ENCODE measurements around the gene UGT1A9. TPM values are rescaled to one million over a fixed set of nuclear protein-coding genes. Genes with fewer than 3 reads are reported as not detected.

Gene UGT1A9
- total and polyA plus RNA-seq, 7 experiments from 2014 or later, result not detected

GRCh38 chr2:233764264-233764663 lies 92.6 kb downstream of the UGT1A9 start:
- Histone ChIP-seq H3K4me3 (ENCODE audit: low read length) (no peak overlapping the region), H3K27me3 (ENCODE audit: control insufficient read depth in 2 of 2, insufficient read depth in 2 of 2, low read length in 2 of 2) (no peaks in the 10 kb centered on the region), H3K36me3 (ENCODE audit: control insufficient read depth in 2 of 3, insufficient read depth in 3 of 3, low read length in 3 of 3) (no peaks in the 10 kb centered on the region), H3K27ac (ENCODE audit: low read depth, low read length) (no peak overlapping the region), H3K9me3 (ENCODE audit: control insufficient read depth in 2 of 3, low read length in 3 of 3) (no peaks in the 10 kb centered on the region), H3K4me1 (ENCODE audit: control insufficient read depth in 2 of 2, insufficient read depth in 2 of 2, low read length in 2 of 2) (no peaks in the 10 kb centered on the region)
- POLR2A ChIA-PET, result no interaction called here
- DNase-seq, result no peak
- Mint-ChIP-seq H3K27me3 (peaks cover 12 to 32% (median 25%) of the 10 kb centered on the region in 5 donors), H3K4me3 (no peak overlapping the region), H3K27ac (no peak overlapping the region), H3K36me3 (no peaks in the 10 kb centered on the region), H3K9me3 (peaks cover 0 to 3% (median 0%) of the 10 kb centered on the region in 11 donors), H3K4me1 (no peaks in the 10 kb centered on the region)
- ATAC-seq, result no peak
- intact Hi-C loops (cut with micrococcal nuclease), result no loop called here
- CTCF ChIA-PET, result no interaction called here

GRCh38 chr2:233764761-233765160 lies 93.1 kb downstream of the UGT1A9 start:
- Histone ChIP-seq H3K27ac (ENCODE audit: low read depth, low read length) (no peak overlapping the region), H3K4me1 (ENCODE audit: control insufficient read depth in 2 of 2, insufficient read depth in 2 of 2, low read length in 2 of 2) (no peaks in the 10 kb centered on the region), H3K36me3 (ENCODE audit: control insufficient read depth in 2 of 3, insufficient read depth in 3 of 3, low read length in 3 of 3) (no peaks in the 10 kb centered on the region), H3K9me3 (ENCODE audit: control insufficient read depth in 2 of 3, low read length in 3 of 3) (no peaks in the 10 kb centered on the region), H3K27me3 (ENCODE audit: control insufficient read depth in 2 of 2, insufficient read depth in 2 of 2, low read length in 2 of 2) (no peaks in the 10 kb centered on the region), H3K4me3 (ENCODE audit: low read length) (no peak overlapping the region)
- intact Hi-C loops (cut with micrococcal nuclease), result no loop called here
- Mint-ChIP-seq H3K4me1 (no peaks in the 10 kb centered on the region), H3K4me3 (no peak overlapping the region), H3K9me3 (peaks cover 0 to 3% (median 0%) of the 10 kb centered on the region in 11 donors), H3K27me3 (peaks cover 12 to 35% (median 28%) of the 10 kb centered on the region in 5 donors), H3K36me3 (no peaks in the 10 kb centered on the region), H3K27ac (no peak overlapping the region)
- no peak for ATAC-seq
- POLR2A ChIA-PET, result no interaction called here
- DNase-seq, result no peak
- CTCF ChIA-PET, result no interaction called here

DNA sequence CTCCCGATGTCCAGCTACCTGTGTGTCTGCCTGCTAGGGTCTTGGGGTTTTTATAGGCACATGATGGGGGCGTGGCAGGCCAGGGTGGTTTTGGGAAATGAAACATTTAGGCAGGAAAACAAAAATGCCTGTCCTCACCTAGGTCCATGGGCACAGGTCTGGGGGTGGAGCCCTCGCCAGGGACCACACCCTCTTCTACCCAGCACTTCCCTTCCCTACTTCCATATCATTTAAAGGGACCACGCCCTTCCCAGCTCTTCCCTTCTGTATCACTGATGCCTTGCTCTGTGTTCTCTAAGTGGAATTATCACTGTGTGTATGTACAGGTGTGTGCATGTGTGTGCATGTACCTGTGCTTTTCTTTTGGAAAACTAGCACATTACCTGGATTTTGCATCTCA lies 94.7 kb downstream of the UGT1A9 start:
- H3K27ac ChIP-seq (ENCODE audit: low read depth, low read length), result no peak overlapping the region
- H3K4me1 ChIP-seq (ENCODE audit: control insufficient read depth in 2 of 2, insufficient read depth in 2 of 2, low read length in 2 of 2), result no peaks in the 10 kb centered on the region
- H3K36me3 ChIP-seq (ENCODE audit: control insufficient read depth in 2 of 3, insufficient read depth in 3 of 3, low read length in 3 of 3), result no peaks in the 10 kb centered on the region
- Mint-ChIP-seq H3K27ac (no peak overlapping the region), H3K9me3 (peaks cover 0 to 3% (median 0%) of the 10 kb centered on the region in 11 donors), H3K36me3 (no peaks in the 10 kb centered on the region), H3K4me3 (no peak overlapping the region), H3K27me3 (peaks cover 18 to 39% (median 28%) of the 10 kb centered on the region in 5 donors), H3K4me1 (no peaks in the 10 kb centered on the region)
- DNase-seq (no peak), ATAC-seq (no peak)
- ChIA-PET POLR2A (no interaction called here), CTCF (no interaction called here)
- H3K4me3 ChIP-seq (ENCODE audit: low read length), result no peak overlapping the region
- intact Hi-C loops (cut with micrococcal nuclease), result no loop called here
- H3K27me3 ChIP-seq (ENCODE audit: control insufficient read depth in 2 of 2, insufficient read depth in 2 of 2, low read length in 2 of 2), result no peaks in the 10 kb centered on the region
- no peaks in the 10 kb centered on the region for H3K9me3 ChIP-seq (ENCODE audit: control insufficient read depth in 2 of 3, low read length in 3 of 3)

- H3K36me3 Mint-ChIP-seq, result no peaks in the 10 kb centered on the region
- no peaks in the 10 kb centered on the region for H3K4me1 Mint-ChIP-seq
- no peak for DNase-seq
- no peaks in the 10 kb centered on the region for H3K36me3 ChIP-seq (ENCODE audit: control insufficient read depth in 2 of 3, insufficient read depth in 3 of 3, low read length in 3 of 3)
- ChIA-PET POLR2A (no interaction called here), CTCF (no interaction called here)
- no peak overlapping the region for H3K27ac Mint-ChIP-seq
- H3K4me3 ChIP-seq (ENCODE audit: low read length), result no peak overlapping the region
- H3K27me3 Mint-ChIP-seq, result peaks cover 15 to 39% (median 28%) of the 10 kb centered on the region in 5 donors
- no peaks in the 10 kb centered on the region for H3K4me1 ChIP-seq (ENCODE audit: control insufficient read depth in 2 of 2, insufficient read depth in 2 of 2, low read length in 2 of 2)
- no peaks in the 10 kb centered on the region for H3K9me3 ChIP-seq (ENCODE audit: control insufficient read depth in 2 of 3, low read length in 3 of 3)
- no peak for ATAC-seq
- H3K9me3 Mint-ChIP-seq, result peaks cover 0 to 3% (median 0%) of the 10 kb centered on the region in 11 donors
- H3K27me3 ChIP-seq (ENCODE audit: control insufficient read depth in 2 of 2, insufficient read depth in 2 of 2, low read length in 2 of 2), result no peaks in the 10 kb centered on the region
- no peak overlapping the region for H3K27ac ChIP-seq (ENCODE audit: low read depth, low read length)
- no peak overlapping the region for H3K4me3 Mint-ChIP-seq
- intact Hi-C loops (cut with micrococcal nuclease), result no loop called here
Measured at GRCh38 chr2:233768076-233768475, 96.4 kb downstream of the UGT1A9 start.

DNA sequence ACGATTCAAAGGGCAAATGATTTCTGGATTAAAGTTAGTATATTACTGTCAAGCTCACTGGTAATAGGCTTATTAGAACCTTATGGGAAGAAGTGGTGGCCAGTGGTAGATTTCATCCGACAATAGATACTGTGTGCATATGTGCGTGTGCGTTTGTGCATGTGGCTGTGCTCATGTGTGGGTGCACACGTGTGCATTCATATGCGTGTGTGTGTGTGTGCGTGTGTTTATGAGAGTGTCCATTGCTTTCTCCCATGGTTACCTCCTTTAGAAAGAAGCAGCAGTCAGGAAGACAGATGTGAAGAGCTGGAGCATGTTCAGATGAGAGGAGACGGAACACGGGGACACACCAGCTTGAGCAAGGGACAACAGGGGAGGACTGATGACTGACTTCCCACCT lies 97.6 kb downstream of the UGT1A9 start:
- no peaks in the 10 kb centered on the region for H3K36me3 ChIP-seq (ENCODE audit: control insufficient read depth in 2 of 3, insufficient read depth in 3 of 3, low read length in 3 of 3)
- H3K4me1 Mint-ChIP-seq, result no peaks in the 10 kb centered on the region
- no peak overlapping the region for H3K4me3 Mint-ChIP-seq
- peaks cover 0 to 3% (median 0%) of the 10 kb centered on the region in 11 donors for H3K9me3 Mint-ChIP-seq
- ChIA-PET POLR2A (no interaction called here), CTCF (interaction anchor here (0.6 kb wide), 1 partner anchor 166 kb away, joined by 3 read pairs; no protein-coding TSS in a partner anchor)
- no peak overlapping the region for H3K4me3 ChIP-seq (ENCODE audit: low read length)
- DNase-seq, result no peak
- H3K9me3 ChIP-seq (ENCODE audit: control insufficient read depth in 2 of 3, low read length in 3 of 3), result no peaks in the 10 kb centered on the region
- no peaks in the 10 kb centered on the region for H3K27me3 ChIP-seq (ENCODE audit: control insufficient read depth in 2 of 2, insufficient read depth in 2 of 2, low read length in 2 of 2)
- no peak overlapping the region for H3K27ac ChIP-seq (ENCODE audit: low read depth, low read length)
- no peaks in the 10 kb centered on the region for H3K4me1 ChIP-seq (ENCODE audit: control insufficient read depth in 2 of 2, insufficient read depth in 2 of 2, low read length in 2 of 2)
- no peak overlapping the region for H3K27ac Mint-ChIP-seq
- H3K36me3 Mint-ChIP-seq, result no peaks in the 10 kb centered on the region
- no peak for ATAC-seq
- H3K27me3 Mint-ChIP-seq, result peaks cover 9 to 32% (median 19%) of the 10 kb centered on the region in 5 donors
- intact Hi-C loops (cut with micrococcal nuclease), result no loop called here

GRCh38 chr2:233772153-233772552 lies 100.5 kb downstream of the UGT1A9 start:
- intact Hi-C loops (cut with micrococcal nuclease), result no loop called here
- ChIA-PET CTCF (no interaction called here), POLR2A (no interaction called here)
- Histone ChIP-seq H3K27me3 (ENCODE audit: control insufficient read depth in 2 of 2, insufficient read depth in 2 of 2, low read length in 2 of 2) (no peaks in the 10 kb centered on the region), H3K4me1 (ENCODE audit: control insufficient read depth in 2 of 2, insufficient read depth in 2 of 2, low read length in 2 of 2) (no peaks in the 10 kb centered on the region), H3K27ac (ENCODE audit: low read depth, low read length) (no peak overlapping the region), H3K36me3 (ENCODE audit: control insufficient read depth in 2 of 3, insufficient read depth in 3 of 3, low read length in 3 of 3) (no peaks in the 10 kb centered on the region), H3K9me3 (ENCODE audit: control insufficient read depth in 2 of 3, low read length in 3 of 3) (no peaks in the 10 kb centered on the region), H3K4me3 (ENCODE audit: low read length) (no peak overlapping the region)
- H3K4me3 Mint-ChIP-seq, result no peak overlapping the region
- H3K9me3 Mint-ChIP-seq, result peaks cover 0 to 17% (median 9%) of the 10 kb centered on the region in 11 donors
- no peak for ATAC-seq
- H3K36me3 Mint-ChIP-seq, result peaks cover 0 to 6% (median 0%) of the 10 kb centered on the region in 5 donors
- no peaks in the 10 kb centered on the region for H3K4me1 Mint-ChIP-seq
- no peak for DNase-seq
- H3K27me3 Mint-ChIP-seq, result peaks cover 9 to 21% (median 17%) of the 10 kb centered on the region in 5 donors
- H3K27ac Mint-ChIP-seq, result no peak overlapping the region

GRCh38 chr2:233772583-233772982 lies 100.9 kb downstream of the UGT1A9 start:
- intact Hi-C loops (cut with micrococcal nuclease), result no loop called here
- H3K27me3 Mint-ChIP-seq, result peaks cover 9 to 24% (median 16%) of the 10 kb centered on the region in 5 donors
- Histone ChIP-seq H3K4me1 (ENCODE audit: control insufficient read depth in 2 of 2, insufficient read depth in 2 of 2, low read length in 2 of 2) (no peaks in the 10 kb centered on the region), H3K4me3 (ENCODE audit: low read length) (no peak overlapping the region), H3K36me3 (ENCODE audit: control insufficient read depth in 2 of 3, insufficient read depth in 3 of 3, low read length in 3 of 3) (no peaks in the 10 kb centered on the region), H3K9me3 (ENCODE audit: control insufficient read depth in 2 of 3, low read length in 3 of 3) (no peaks in the 10 kb centered on the region), H3K27me3 (ENCODE audit: control insufficient read depth in 2 of 2, insufficient read depth in 2 of 2, low read length in 2 of 2) (no peaks in the 10 kb centered on the region), H3K27ac (ENCODE audit: low read depth, low read length) (no peak overlapping the region)
- H3K4me3 Mint-ChIP-seq, result no peak overlapping the region
- no peak overlapping the region for H3K27ac Mint-ChIP-seq
- ATAC-seq, result no peak
- ChIA-PET POLR2A (no interaction called here), CTCF (no interaction called here)
- H3K9me3 Mint-ChIP-seq, result peaks cover 0 to 19% (median 10%) of the 10 kb centered on the region in 11 donors
- no peaks in the 10 kb centered on the region for H3K4me1 Mint-ChIP-seq
- H3K36me3 Mint-ChIP-seq, result peaks cover 0 to 6% (median 0%) of the 10 kb centered on the region in 5 donors
- no peak for DNase-seq

All from naive thymus-derived CD4-positive, alpha-beta T cell (primary cell).